Cerebellar nuclear complex (tissue), 1 donor: Measurements from ENCODE around the gene GRIK5.
A peak's percentile ranks its signal among the peaks of the same experiment; 100 is the strongest.
"Not testable (repeated sequence)": the region's sequence is repeated elsewhere in the genome, so short reads cannot be mapped to it uniquely, and the experiment has no call there.

Experiments
- DNase-seq, 2 experiments: peaks; one replicate each; lab custom pipeline; 2025; lab: John Stamatoyannopoulos, UW

GRIK5 gene

DNA sequence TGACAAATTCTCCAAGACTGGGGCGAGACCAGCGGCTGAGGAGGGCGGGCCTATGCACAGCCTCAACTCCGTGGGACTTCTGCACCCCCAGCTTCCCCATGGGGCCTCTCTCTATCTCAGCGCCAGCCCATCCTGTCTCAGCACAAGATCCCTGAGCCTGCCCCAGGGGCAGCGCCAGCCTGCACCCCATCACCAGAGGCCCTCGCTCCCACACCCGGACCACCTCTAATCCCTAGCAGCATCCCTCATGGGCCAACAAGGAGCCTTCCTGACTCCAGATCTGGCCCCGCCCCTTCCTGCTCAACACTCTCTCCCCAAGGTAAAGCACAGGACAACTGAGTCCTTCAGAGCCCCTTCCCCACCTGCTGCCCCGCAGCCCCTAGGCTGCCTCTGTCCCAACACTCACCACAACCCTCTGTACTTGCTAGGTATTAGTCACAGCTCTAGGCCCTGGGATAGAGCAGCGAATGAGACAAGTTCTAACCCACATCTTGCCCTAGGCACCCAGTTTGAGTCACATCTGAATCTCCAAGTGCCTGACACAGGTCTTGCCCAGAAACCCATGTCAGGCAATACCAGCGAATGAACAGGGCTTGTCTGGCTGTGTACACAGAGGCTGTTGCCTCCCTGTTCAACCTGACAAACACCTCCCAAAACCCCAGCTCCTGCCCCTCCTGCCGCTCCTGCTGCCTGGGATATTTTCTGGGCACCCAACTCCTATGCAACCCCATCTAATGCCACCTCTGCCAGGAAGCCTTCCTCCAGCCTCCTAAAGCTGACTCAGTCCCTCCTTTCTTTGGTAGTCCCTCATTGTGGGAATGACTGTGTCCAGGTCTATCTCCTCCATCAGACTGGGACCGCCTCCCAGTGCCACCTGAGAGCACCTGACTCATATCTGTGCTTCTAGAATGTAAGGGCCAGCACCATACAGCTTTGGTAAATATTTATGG, 18.6 kb downstream of the GRIK5 start:
- DNase-seq, result no peak

DNA sequence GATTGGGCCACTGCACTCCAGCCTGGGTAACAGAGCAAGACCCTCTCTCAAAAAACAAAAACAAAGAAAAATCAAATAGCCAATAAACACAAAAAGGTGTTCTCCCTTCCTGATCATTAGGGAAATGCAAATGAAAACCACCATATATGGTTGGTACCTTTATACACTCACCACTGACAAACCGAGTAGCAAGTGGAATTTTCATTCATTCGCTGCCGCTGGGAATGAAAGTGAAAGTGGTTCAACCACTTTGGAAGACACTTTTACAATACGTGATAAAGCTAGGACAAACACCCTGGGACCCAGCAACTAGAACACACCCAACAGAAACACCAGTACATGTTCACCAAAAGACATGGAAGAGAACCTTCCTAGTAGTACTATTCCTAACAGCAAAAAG, 21.0 kb downstream of the GRIK5 start:
- no peak for DNase-seq

DNA sequence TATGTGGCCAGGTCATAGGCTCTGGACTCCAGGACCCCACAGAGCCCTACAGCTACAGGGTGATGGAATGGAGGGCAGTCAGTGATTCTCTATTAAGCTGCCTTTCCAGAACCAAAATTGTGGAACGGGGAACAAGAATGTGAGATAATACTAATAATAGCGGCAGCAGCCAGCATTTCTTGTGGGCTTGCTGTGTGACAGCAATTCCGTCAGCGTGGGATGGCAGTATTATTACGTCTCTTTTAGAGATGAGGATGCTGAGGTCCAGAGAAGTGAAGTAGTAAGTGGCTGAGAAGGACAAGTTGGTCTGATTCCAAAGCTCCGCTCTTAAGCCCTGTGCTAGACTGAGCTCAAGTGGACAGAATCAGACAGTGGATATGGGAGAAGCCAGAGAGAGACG, 24.4 kb downstream of the GRIK5 start:
- no peak for DNase-seq

DNA sequence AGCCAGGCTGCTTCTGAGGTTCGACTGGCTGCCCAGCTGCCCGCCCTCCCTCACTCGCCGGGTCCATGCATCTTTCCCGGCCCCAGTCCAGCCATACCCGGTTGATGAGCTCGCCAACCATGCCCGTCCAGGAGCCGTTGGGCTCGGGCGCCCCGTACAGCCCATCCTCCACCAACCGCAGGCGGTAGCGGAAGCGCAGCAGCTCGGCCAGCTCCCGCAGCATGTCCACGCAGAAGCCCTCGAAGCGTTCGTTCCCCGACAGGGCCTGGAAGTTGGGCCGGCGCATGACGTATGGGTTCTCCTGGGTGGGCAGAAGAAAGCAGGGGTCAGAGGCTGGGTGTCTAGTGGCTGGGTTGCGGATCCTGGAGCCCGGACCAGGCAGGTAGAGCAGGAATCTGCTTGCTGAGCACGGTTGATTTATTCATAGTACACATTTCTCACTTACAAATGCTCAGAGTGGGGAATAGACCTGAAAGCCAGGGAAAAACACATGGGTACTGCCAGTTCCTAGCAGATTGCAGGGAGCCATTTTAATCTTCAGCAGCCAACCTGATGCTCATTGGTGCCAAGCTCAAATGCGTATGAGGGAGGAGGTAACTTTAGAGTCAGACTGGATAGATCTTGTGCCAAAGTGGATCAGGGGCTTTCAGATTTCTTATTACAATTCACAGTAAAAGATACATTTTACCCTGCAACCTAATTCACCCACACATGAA, 27.4 kb downstream of the GRIK5 start:
- peak in 1 of 2 experiments; percentile 78 for DNase-seq

DNA sequence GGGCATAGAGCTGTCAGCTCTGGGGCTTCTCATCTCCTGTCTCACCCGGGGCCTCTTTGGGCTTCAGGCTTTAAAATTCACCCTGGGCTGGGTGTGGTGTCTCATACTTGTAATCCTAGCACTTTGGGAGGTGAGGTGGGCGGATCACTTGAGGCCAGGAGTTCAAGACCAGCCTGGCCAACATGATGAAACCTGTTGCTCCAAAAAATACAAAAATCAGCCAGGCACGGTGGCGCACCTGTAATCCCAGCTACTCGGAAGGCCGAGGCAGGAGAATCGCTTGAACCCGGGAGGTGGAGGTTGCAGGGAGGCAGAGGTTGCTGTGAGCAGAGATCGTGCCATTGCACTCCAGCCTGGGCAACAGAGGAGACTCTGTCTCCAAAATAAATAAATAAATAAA, 29.5 kb downstream of the GRIK5 start:
- not testable (repeated sequence) for DNase-seq

DNA sequence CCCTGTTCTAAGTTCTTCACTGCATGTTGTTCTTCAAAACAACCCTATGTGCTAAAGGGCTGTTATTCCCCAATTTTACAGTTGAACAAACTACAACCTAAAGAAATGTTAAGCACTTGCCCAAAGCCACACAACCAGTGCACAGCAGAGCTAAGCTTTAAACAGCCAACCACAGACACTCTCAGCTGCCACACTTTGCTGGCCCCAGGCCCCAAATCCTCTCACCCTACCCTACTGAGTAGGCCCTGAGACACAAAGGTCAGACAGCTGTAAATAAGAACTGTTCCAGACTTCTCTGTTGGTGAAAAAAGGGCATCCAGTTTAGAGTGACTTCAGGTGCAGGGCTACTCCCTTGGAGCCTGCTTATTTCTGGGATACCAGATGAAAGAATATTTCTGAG, 30.0 kb downstream of the GRIK5 start:
- no peak for DNase-seq

DNA sequence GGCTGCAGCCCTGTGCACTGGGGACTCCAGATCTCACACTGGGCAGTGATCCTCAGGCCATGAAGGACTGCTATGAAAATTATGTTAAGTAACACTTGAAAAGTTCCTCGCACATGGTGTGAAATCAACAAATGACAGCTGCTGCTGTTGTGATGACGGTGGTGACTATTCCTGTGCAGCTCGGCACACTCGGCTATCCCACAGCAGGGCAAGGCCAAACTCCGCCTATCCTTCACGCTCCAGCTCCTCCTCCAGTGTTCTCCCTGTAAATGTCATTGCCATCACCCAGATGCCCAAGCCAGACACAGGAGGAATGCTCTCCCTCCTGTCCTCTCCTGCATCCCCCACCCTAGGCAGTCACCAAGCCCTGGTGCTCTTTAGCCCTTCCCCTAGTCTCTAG, 31.3 kb downstream of the GRIK5 start:
- no peak for DNase-seq

DNA sequence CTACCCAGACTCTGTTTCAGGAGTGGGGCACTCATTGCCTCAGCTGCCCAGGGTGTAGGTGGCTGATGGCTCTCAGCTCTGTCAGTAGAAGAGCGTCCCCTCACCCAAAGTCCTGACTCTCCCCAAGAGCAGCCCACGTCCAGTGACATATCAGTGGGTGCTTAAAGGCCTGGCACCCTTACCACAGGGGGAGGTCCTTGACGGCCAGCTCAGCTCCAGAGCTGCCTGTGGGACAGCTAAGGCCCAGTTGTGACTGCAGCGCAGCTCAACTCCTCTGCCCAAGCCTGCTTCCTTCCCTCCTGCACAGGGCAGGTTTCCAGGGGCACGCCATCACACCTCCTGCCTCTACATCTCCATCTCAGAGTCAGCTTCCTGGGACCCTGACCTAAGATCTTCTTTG, 32.4 kb downstream of the GRIK5 start:
- DNase-seq, result no peak

DNA sequence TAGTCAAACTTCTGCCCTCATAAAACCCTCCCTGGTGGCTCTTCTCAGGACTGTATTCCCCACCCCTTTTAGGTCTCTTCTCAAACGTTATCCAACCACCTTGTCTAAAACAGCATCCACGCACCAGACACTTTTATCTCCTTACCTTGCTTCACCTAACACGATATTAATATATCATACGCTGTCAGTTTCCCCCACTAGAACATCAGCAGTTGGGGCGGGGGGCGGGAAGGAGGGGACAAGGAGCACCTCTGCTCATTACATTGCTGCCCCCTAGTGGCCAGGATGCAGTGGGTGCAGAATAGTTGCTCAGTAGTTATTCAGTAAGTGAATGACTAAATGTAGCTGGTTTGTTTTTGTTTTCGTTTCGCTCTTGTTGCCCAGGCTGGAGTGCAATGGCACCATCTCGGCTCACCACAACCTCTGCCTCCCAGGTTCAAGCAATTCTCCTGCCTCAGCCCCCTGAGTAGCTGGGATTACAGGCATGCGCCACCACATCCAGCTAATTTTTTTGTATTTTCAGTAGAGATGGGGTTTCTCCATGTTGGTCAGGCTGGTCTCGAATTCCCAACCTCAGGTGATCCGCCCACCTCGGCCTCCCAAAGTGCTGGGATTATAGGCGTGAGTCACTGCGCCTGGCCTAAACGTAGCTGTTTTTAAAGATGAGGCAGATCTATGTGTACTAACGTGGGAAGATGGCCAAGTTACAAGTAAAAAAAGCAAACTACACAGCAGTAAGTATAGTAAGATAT, 35.2 kb downstream of the GRIK5 start:
- DNase-seq, result peak in 1 of 2 experiments; percentile 26

DNA sequence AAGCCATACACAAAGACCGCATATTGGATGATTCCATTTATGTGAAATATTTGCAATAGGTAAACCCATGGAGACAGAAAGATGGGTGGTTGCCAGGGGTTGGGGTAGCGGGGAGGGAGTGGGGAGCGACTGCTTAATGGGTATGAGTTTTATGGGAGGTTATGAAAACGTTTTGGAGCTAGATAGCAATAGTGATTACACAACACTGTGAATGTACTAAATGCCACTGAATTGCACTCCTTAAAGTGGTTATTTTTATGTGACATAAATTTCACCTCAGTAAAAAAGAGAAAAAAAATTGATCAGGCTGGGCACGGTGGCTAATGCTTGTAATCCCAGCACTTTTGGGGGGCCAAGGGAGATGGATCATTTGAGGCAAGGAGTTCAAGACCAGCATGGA, 36.6 kb downstream of the GRIK5 start:
- DNase-seq, result no peak

DNA sequence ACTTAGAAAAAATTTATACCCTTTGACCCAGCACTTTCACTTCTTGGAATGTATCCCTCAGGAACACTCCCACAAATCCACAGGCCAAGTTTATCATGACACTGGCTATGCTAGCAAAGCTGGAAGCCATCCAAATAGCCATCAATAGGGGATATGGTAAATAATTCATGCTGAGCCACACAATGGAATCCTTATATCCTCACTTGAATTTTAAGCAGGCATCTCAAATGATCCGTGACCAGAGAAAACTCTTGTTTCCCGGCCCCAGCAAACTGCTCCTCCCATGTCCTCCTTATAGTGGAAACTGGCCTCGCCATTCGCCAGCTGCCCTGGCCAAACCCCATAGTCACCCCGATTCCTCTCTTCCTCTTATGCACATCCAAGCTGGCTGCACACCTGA, 37.6 kb downstream of the GRIK5 start:
- DNase-seq, result no peak

DNA sequence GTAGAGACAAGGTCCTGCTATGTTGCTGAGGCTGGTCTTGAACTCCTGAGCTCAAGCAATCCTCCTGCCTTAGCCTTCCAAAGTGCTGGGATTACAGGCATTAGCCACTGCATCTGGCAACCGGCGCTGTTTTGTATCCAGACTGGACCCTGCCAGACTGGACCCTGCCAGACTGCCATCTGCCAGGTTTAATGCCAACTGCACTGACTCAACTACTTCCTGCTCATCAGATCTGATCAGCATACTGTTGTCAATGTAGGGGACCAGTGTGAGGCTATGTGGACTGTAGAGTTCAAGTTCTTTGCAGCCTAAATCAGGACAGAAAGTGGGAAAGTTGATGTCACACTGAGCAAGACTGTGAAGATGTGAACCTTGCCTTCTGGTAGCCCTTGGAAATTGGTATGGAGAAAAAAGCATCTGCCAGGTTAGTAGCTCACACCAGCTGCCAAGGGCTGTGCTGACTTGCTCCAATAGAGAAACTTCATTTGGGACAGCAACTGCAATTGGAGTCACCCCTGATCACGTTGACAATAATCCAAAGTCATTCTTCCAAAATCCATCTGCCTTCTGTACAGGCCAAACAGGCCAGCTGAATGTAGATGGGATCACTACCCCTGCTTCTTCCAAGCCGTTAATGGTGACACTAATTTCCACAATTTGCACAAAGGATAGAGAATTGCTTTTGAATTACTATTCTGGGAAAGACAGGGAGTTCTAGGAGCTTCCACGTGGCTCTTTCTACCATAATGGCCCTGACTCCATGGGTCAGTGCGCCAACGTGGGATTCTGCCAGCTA, 39.2 kb downstream of the GRIK5 start:
- peak in 1 of 2 experiments; percentile 6 for DNase-seq

DNA sequence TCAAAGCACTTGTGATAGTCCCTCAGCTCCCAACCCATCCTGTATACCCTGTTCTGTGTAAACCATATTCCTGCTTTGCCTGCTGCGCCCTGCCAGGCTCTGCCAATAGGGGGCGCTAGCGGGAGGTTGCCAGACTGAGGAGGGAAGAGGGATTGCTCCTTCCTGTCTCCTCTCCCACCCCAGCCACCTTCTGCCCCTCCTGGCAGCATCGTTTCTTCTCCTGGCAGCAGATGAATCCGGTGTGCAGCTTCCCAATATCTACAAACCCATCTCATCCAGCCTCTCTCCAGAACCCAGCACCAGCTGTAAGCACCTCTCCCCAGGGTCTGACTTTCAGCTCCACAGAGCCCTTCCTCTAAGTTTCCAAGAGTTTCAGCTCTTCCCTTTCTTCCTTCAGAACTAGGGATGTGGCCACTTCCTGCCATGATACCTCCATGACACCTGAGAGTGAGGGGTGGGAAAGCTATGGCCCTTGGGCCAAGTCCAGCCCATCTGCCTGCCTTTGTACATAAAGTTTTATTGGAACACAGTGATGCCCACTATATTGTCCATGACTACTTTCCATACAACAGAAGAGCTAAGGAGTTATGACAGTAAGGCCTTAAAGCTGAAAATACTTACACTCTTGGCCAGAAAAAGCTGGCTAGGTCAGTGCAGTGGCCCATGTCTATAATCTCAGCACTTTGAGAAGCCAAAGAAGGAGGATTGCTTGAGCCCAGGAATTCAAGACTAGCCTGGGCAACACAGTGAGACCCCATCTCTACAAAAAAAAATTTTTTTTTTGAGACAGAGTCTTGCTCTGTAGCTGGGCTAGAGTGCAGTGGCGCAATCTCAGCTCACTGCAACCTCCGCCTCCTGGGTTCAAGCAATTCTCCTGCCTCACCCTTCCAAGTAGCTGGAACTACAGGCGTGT, 41.4 kb downstream of the GRIK5 start:
- no peak for DNase-seq

DNA sequence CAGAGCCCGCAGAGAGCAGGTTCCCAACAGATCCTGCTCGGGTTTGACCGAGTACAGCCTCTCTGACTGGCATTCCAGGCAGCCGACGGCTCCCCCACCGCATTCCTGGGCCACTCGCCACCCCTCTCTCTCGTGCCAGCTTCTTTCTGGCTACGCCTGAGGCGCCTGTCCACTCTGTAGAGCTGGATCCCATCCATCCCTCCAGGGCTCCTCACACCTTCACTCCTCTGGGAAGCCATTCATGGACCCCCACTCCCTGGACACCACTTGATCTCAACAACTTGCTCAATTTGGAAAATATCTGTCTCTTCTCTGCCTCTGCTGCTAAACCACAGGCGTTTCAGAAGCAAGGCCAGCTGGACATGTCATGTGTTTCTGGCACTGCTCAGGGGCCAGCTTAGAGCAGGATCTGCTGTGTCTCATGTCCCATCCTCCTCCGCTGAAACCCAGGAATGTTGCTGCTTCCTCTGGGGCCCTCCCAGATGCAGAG, 45.3 kb downstream of the GRIK5 start:
- DNase-seq, result peak; percentile 64 to 74

DNA sequence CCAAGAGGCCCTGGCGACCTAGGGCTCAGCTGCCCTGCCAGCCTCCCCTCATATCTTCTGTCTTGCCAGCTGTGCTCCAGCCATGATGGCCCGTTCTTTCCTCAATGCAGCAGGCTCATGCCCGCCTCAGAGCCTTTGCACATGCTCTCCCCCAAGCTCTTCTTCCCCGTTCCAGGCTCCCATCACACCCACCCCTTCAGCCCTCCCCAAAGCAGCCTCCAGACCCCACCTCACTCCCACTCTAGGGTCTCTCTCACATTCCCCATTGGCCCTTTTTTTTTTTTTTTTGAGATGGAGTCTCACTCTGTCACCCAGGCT, 46.1 kb downstream of the GRIK5 start:
- no peak for DNase-seq

DNA sequence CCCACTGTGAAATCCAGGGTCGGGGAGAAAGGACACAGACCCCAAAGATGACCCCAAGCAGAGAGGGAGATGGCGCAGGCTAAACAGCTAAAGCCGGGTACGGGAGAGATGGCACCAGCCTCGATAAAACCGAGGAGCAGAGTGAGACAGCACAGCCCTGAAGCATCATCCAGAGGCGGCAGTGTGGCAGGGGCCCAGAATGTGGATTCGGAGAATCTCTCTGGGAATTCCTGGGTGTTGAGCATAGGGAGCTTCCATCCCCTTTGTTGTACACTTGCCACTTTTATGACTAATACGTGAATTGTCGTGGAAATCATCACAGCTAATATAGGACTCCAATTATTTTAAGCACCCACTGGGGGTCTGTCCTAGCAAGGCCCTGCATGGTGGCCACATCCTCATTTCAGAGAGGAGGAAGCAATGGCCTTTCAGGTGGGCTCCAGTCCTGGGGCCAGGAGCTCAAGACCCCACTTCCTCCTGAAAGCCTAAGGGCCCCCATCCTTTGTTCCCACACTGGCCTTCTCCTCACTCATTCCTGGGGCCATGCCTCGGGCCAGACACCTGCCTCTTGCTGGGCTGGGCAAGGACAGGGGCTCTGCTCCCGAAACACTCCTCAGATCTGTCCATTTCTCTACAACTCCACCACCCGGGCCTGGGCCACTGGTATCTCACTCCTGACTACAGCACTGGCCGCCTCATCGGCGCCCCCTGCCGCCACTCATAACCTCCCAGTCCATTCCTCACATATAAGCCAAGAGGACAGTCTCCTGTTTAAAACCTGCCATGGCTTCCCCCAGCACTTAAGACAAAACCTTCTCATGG, 46.7 kb downstream of the GRIK5 start:
- no peak for DNase-seq

DNA sequence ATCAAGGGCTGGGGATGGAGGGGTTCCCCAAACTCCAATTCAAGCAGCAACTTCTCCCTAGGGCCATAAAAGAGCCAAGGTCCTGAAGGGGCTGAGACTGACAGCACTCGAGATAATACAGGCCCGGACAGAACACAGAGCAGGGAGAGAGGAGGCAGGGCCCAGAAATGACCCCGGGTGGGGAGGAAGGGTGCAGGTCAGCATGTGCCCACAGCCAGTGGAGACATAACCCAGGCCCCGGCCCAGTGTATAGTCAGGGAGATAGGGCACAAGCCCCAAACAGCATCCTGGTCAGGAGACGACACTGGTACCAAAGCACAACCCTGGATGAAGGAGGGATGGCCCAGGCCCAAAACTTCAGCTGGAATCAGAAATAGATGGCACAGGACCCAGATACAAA, 47.4 kb downstream of the GRIK5 start:
- DNase-seq, result no peak

DNA sequence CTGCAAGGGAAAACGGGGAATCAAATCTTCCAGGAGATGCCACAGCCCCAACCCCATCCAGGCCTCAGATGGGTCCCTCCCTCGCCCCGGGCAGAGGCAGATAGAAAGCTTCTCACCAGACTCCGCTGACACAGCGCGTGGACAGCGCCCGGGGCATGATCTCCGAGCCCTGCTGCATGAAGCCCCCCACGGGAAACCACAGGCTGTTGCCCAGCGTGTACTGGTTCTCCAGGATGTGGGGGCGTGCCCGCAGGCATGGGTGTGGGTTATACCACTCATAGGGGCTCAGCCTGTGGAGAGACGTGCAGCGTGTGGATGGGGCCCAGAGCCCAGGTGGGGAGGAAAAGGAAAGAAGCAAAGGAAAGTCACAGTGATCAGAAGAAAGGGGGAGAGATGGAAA, 48.8 kb downstream of the GRIK5 start:
- DNase-seq, result no peak

DNA sequence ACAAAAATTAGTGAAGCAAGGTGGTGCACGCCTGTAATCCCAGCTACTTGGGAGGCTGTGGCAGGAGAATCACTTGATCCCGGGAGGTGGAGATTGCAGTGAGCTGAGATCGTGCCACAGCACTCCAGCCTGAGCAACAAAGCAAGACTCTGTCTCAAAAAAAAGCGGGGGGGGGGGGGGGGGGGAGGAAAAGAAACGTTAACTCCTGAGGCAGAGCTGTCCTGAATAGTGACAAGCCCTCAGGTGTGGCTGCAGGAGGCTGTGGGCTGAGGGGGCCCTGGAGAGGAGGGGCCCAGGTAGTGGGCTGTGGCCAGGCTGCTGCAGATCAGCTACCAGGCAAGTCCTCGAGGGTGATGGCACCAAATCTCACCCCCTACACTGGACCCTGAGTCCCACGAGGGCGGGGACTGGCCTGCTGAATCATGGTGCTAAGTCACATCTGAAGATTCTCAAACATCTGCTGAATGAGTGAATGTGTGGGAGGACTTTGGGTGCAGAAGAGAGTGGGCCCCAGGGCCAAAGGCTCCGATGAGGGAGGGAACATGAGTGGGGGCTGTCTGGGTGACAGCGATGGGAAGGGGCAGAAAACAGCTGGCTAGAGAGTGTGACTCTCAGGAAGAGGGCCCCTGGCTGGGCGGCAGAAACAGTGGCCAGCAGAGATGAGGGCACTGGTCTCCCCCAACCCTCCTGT, 51.4 kb downstream of the GRIK5 start:
- DNase-seq, result no peak
